ENCODE measurements around the gene GLT8D1.
"Not testable (repeated sequence)": the region's sequence is repeated elsewhere in the genome, so short reads cannot be mapped to it uniquely, and the experiment has no call there.

Gene GLT8D1

DNA sequence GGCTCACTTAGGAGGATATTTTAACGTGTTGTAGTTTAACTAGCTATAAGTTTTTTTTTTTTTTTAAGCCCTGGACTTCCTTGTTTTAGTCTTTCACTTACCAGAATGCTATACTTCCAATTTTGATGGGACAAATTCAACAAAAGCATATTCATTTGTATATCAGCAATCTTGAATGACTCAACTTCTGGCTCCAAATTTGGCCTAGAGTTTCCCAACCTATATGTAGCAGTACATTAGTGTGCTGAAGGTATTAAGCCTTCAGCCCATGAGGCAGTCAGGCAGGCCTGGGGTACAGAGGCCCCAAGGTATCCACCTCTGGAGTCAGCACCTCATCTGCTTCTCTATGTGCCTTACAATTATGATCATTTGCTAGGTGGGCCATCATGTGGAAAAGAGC lies 25.8 kb downstream of the GLT8D1 start:
- DNase-seq, result no peak

DNA sequence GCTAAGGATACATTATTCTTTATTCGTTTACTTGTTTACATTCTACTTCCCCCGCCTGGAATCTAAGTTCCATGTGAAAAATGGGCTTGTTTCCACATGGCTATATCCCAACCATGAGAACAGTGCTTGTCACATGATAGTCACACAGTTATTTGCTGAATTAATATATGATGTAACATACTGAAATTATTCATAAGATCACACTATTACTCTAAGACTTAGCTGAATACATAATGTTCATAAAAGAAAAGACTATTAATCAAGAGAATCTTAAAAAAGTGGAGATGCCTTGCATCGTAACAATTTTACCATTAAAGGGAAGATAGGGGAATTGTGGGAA lies 26.4 kb downstream of the GLT8D1 start:
- no peak for DNase-seq

DNA sequence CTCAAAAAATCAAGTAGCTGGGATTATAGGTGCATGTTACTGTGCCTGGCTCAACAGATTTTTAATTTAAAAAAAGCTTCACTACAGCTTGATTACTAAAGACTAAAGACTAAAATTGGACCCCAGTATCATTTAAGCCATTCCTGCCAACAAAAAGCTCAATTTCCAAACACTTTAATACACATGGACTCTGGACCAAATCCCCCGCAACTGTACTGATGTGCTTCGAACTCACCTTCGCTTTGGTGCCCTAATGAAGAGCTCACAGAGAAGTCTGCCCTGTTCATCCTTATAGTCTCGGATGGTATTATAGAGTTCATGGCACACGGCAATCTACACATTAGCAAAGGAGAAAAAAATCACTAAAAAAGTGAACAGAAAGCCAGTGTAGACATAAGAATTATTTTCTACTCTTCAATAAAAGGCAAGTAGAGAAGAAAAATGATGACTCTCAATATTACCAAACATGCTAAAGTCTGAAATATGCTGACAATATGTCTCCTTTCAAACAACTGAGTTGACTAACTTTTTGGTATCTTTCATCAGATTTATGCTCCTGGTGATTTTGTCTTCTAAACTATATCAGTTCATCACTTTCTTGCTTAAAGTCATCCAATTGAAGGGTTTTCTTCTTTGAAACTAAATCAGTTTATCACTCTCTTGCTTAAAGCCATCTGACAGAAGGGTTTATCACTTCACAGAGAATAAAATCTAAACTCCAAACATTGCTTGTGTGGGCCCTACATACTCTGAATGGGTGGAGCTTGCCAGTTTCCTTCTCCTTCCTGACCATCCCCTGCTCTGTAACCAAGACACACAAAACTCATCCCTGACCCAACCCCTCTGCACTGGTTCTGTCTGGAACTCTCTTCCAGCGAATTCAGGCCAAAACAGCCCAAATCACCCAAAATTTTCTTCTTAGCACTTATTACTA lies 27.1 kb downstream of the GLT8D1 start:
- DNase-seq, result no peak

DNA sequence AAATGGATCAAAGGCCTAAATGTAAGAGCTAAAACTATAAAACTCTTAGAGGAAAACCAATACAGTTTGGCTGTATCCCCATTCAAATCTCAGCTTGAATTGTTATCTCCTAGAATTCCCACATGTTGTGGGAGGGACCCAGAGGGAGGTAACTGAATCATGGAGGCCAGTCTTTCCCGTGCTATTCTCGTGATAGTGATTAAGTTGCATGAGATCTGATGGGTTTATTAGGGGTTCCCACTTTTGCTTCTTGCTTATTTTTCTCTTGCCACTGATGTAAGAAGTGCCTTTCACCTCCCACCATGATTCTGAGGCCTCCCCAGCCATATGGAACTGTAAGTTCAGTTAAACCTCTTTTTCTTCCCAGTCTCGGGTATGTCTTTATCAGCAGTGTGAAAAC lies 29.4 kb downstream of the GLT8D1 start:
- DNase-seq, result not testable (repeated sequence)

DNA sequence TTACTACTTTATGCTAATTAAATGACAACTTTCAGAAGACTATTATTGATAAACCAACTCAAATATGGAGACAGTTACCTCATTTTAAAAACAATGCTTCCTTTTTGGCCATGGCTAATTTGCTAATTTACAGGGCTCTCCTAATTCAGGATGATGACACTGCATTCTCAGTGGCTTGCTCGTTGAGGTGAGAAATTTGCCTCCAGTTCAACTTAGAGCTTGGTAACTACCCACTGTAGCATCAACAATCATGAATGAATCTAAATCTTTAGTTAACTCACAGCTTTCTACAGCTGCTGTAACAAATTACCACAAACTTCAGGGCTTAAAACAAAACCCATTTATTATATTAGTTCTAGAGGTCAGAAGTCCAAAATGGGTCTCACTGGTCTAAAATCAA lies 33.9 kb downstream of the GLT8D1 start:
- DNase-seq, result no peak

DNA sequence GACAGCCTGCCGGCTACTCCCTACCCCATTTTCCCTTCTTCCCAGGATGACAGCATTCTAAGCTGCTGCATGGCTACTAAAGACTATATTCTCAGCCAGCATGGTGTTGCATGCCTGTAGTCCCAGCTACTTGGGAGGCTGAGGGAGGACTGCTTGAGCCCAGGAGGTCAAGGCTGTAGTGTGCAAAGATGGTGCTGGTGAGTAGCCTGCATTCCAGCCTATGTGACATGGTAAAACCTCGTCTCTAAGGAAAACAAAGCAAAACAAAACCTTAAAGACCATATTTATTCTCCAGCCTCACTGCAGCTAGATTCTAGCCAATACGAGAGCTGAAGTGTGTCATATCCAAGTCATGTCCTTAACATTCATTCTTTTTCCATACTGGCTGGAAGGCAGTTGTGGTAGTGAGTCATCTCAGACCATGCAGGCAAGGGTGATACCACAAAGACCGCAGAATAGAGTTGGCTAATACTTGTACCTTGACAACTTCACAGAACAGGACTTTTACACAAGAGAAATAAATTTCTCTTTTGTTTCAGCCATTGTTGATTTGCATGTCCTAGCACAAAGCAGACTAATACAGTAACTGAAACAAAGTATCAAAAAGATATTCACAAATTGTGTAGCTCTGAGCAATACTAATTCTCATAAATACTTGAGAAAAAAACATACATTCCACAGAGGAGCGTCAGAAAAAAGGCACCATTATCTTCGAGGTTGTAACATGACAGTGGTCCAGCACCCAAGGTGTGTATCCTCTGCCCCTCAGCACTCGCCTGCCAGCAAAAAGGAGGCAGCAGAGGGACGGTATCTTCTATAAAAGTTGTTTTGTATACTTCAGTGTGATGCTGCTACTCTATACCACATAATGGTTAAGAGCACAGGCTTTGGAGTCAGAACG lies 34.7 kb downstream of the GLT8D1 start:
- DNase-seq, result no peak

DNA sequence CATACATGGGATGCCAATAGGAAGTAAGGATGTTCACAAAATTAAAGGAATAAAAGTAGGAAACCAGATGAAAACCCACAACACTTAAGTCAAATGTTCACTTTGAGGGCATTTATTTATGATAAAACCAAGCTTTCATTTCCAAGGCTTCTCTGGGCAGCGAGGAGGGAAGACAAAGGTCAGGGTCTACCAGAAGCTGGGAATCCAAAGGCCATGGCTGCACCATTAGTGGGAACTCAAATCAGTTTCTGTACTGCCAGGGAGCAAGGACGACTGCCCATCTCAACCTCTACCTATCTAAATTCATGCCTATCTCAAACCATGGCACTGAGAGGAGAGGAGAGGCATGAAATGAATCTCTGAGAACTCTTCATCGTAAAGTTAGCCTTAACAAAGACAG lies 42.5 kb downstream of the GLT8D1 start:
- no peak for DNase-seq

DNA sequence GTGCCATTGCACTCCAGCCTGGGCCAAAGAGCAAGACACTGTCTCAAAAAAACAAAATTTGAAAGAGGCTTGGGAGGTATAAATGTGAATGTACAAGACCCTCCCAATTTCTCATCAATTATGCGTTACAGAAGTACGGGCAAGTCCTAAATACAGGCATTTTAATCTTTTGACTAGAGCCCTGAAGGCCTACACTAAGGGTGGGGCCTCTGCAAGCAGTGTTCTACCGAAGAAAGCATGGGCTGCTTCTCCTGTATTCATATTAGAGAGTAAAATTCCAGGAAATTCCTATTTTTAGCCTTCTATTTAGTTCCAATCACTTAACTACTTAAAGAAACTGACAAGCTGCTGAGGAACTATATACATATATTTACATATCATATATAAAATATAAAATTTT lies 45.5 kb downstream of the GLT8D1 start:
- no peak for DNase-seq

DNA sequence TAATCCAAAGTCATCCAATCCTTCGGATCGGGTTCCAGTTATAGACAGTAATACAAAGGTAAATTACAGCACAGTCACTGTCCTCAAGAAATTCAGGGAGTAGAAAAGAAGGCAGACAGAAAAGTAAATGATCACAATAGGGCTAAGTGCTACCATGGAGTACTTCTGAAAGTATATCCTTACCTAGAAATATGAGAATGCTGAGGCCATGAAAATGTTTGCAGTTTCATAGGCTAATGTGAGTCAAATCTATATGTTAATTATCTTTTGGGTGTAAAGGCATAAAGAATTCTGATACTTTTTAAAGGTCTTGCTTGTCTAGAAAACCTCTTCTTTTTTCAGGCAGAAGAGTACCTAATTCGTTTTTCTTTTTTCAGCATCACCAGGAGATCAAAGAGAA lies 49.7 kb downstream of the GLT8D1 start:
- no peak for DNase-seq

DNA sequence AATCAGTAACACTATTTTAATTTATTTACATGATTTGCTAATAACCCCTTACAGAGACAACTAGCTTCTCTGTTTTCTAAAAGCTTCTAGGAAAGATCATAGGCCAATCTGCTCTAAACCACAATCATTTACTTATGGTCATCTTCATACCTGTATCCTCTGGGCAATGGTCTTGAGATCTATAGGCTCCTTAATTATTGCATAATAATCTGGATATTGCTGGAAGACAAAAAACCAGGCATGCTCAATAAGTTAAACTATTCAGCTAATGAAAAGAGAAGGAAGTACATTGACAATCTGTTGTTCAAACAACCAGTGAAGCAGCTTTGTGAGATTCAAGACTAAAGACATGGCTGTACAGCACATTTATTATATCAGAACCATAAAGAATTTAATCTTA lies 54.0 kb downstream of the GLT8D1 start:
- DNase-seq, result no peak

DNA sequence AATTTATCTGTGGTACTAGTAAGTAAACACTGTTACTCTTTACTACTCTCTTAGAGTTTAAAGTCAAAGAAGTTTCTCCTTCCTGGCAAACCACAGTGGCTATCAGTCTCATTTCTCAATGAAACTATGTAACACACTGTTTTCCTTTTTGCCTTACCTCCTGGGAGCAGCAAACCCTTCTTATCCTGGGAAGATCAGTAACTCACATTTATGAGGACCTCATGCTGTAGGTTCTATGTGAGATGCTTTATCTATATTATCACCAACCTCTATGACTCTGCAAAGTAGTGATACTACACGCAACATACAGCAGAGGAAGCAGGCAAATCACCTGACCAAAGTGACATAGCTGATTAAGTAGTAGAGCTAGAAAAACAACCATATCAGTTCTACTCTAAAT lies 55.2 kb downstream of the GLT8D1 start:
- DNase-seq, result no peak

DNA sequence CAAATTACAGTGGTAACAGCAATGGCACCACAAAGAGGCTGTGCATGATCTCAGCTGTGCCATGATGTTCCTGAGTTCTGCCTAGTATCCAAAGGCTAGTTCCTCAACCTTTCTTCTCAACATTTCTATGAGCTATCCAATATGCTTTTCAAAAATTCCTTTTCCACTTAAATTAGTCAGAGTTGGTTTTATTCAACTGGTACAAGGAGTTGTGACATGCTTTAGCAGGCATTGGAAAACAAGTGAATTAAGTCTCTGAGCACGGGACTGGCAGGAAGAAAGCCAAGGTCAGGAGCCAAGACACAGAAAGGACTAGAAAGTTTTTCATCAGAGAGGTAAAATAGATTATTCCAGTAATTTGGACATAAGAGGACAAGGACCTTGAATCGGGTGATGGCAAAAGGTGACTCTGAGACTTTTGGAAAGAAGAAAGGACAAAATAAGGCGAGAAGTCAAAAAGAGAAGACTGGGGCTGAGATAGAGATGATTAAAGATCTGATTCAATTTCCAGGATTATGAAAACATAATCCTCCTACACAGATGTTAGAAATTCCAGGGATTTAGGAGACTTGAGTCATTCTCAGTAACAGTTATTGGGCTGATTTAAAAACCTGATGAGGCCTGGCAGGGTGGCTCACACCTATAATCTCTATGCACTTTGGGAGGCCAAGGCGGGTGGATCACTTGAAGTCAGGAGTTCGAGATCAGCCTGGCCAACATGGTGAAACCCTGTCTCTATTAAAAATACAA lies 56.0 kb downstream of the GLT8D1 start:
- no peak for DNase-seq

DNA sequence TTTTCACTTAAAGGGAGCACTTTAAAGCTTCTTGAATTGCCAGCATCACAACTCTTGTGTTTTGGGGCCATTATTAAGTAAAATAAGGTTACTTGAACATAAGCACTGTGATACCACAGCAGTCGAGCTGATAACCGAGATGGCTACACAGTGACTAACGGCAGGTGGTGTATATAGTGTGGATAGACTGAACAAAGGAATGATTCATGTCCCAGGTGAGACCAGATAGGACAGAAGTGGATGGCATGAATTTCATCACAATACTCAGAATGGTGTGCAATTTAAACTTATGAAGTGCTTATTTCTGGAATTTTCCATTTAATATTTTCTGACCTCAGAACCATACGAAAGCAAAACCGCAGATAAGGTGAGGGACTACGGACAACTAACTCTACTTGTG lies 60.0 kb downstream of the GLT8D1 start:
- no peak for DNase-seq

All from T-helper 9 cell (primary cell).